ENCODE data around the gene TIMM13.

- TF ChIP-seq CTCF (IDR thresholded peaks at IDR 0.05 in 8 of 11, conservative IDR thresholded peaks at IDR 0.05 in 3 of 11), result no peak
- TF ChIP-seq POLR2A (IDR thresholded peaks at IDR 0.05), result no peak
- no peak for TF ChIP-seq POLR2AphosphoS5 (IDR thresholded peaks at IDR 0.05)
Measured at GRCh38 chr19:2449019-2449418, 21.6 kb upstream of the TIMM13 start.

Data from spleen (tissue), 7 donors.